Tibial nerve (tissue), 4 donors: Measurements from ENCODE around the gene ITGA5.
A peak's percentile ranks its signal among the peaks of the same experiment; 100 is the strongest.

Experiments
- CTCF ChIP-seq, 5 experiments: fragments of 200-600 bp in 3 of 5; fragments of 450-650 bp in 2 of 5; sonication (generic) in 3 of 5; IDR thresholded peaks; one replicate each; pipeline ENCODE4 v1.5.1; 2016 to 2019; ENCODE audit warnings: antibody characterized with exemption in 5 of 5, mild to moderate bottlenecking in 3 of 5, moderate library complexity in 2 of 5
- EP300 ChIP-seq, 2 donors: sonication (generic); formaldehyde crosslinking; IDR thresholded peaks; one replicate each; pipeline ENCODE4 v1.6.1; 2017; ENCODE audit warnings: antibody characterized with exemption in 2 of 2, mild to moderate bottlenecking in 1 of 2
- POLR2A ChIP-seq, 2 donors: fragments of 450-650 bp; IDR thresholded peaks; one replicate each; pipeline ENCODE4 v1.6.1; 2017; ENCODE audit warnings: antibody characterized with exemption in 2 of 2, mild to moderate bottlenecking in 2 of 2, moderate library complexity in 2 of 2

DNA sequence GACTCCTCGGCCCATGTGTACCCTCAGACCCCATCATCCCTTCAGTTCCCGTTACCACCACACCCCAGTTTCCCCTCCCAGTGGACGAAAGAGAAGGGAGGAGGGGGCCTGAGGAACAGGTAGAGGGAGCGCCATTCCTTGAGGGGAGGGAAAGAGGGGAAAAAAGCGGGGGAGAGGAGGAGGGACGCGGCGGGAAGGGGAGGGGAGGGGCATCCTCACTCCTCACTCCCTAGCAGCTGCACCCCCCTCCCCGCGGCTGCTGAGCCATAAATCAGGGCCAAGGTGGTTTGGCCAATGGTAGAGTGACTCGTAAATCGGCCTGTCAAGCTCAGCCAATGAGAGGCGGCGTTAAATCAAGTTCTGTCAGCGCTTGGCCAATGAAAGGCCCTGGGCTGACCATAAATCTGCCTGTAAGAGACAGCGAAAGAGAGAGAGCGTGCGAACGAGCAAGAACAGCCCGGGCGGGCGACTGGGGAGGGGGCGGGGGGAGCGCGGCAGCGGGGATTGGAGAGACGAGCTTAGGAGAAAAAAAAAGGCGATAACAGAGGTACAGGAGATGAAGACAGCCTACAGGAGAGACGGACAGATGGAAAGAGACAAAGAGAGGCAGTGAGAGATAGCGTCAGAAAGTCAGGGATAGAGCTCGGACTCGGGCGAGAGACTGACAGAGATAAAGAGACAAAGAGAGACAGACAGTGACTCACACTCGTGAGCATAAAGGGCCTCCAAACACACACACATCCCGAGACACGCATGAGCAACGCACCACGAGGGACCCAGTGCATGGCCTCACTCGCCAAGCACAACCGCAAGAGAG lies 59.9 kb downstream of the ITGA5 start:
- TF ChIP-seq CTCF (IDR thresholded peaks at IDR 0.05) = peak in 2 of 5 experiments; percentile 18 to 61
- peak; percentile 54 to 88 for TF ChIP-seq EP300 (IDR thresholded peaks at IDR 0.05)
- TF ChIP-seq POLR2A (IDR thresholded peaks at IDR 0.05) = peak in 1 of 2 donors; percentile 61
